Body of pancreas (tissue), 4 donors: ENCODE measurements around the gene IKBIP. TPM values are rescaled to one million over a fixed set of nuclear protein-coding genes. Genes with fewer than 3 reads are reported as not detected.

Source experiments
- ATAC-seq: fragments of 150-250 bp; one replicate; pipeline ENCODE4 v1.9.1; 2016
- DNase-seq, 4 donors: peaks; one replicate each; pipeline ENCODE4 v3.0.0-alpha.2; 2019
- H3K27ac ChIP-seq, 4 donors: fragments of 200-600 bp; sonication (generic); 1 replicate in 3 of 4; 2 replicates in 1 of 4; pipeline versions ENCODE4 v1.5.1 to v1.6.1; 2016 to 2019; ENCODE audit warnings: mild to moderate bottlenecking in 1 of 4, mixed read lengths in 1 of 4, moderate library complexity in 1 of 4
- H3K27me3 ChIP-seq, 2 donors: fragments of 200-600 bp; sonication (generic); one replicate each; pipeline ENCODE4 v1.6.0; 2016; ENCODE audit warnings: mild to moderate bottlenecking in 1 of 2
- H3K36me3 ChIP-seq, 2 donors: fragments of 200-600 bp; sonication (generic); replicated peaks in 1 of 2; 2 replicates each; pipeline ENCODE4 v1.5.1; 2016; ENCODE audit warnings: low read depth in 2 of 2; ENCODE audit not compliant: insufficient read depth in 1 of 2
- H3K4me1 ChIP-seq: fragments of 200-600 bp; sonication (generic); one replicate; pipeline ENCODE4 v1.6.0; 2016
- H3K4me3 ChIP-seq, 2 donors: fragments of 200-600 bp; sonication (generic); 1 replicate in 1 of 2; 2 replicates in 1 of 2; pipeline ENCODE4 v1.5.1; 2016 to 2019
- H3K9me3 ChIP-seq, 3 donors: fragments of 200-600 bp; sonication (generic); 1 replicate in 2 of 3; 2 replicates in 1 of 3; pipeline ENCODE4 v1.5.1; 2016
- POLR2A ChIP-seq, 3 donors: fragments of 450-650 bp; IDR thresholded peaks; one replicate each; pipeline ENCODE4 v1.6.1; 2016; ENCODE audit warnings: antibody characterized with exemption in 3 of 3, mild to moderate bottlenecking in 2 of 3
- WGBS, 2 donors: methylation state at CpG; one replicate each; pipeline ENCODE4 v1.1.5; 2017; 5-methylcytosine and 5-hydroxymethylcytosine counted together
- intact Hi-C: fragments of 100-400 bp; cut with DNase I; formaldehyde crosslinking; loops from one replicate; pipeline ENCODE4 v1.15.1; 2023
- total RNA-seq, 2 donors: library from RNA; depleted of rRNA; stranded (reverse); fragments of >200 nt; gene quantifications; one replicate each; pipeline ENCODE4 v1.1.0, GENCODE V29; 2016
- TF ChIP-seq, protein P1 (sequence below), 7 experiments: fragments of 450-650 bp in 4 of 7; fragments of 200-600 bp in 3 of 7; sonication (generic) in 3 of 7; IDR thresholded peaks; one replicate each; pipeline ENCODE4 v1.5.1; 2016 to 2019; ENCODE audit warnings: antibody characterized with exemption in 7 of 7

The IKBIP gene
- total RNA-seq, 2 donors from 2014 or later, result 2.3 to 6.2 TPM

DNA sequence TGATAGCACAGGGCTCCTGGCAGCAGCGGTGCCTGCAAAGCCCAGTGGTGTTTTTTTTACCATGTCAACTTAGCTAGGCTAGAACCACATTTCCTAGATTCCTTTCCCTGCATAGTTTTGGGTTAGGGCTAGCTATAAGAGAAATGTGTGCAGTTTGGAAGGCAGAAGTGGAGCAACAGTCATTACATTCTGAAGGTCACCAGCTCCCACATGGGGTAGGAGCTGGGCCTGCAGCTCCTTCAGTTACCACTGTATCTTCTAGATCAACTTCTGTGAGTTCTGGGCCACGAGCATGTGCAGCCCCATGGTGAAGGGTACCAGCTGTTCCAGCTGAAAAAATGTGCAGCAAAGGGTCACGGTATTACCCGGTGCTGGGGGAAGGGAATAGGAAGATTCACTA lies 53.4 kb downstream of the IKBIP start:
- peaks cover 10% of the 10 kb centered on the region for H3K4me1 ChIP-seq
- DNase-seq (no peak), ATAC-seq (no peak)
- no peaks in the 10 kb centered on the region for H3K36me3 ChIP-seq
- H3K27me3 ChIP-seq, result no peaks in the 10 kb centered on the region
- no peak overlapping the region for H3K4me3 ChIP-seq
- no peaks in the 10 kb centered on the region for H3K9me3 ChIP-seq
- TF ChIP-seq, protein P1, sequence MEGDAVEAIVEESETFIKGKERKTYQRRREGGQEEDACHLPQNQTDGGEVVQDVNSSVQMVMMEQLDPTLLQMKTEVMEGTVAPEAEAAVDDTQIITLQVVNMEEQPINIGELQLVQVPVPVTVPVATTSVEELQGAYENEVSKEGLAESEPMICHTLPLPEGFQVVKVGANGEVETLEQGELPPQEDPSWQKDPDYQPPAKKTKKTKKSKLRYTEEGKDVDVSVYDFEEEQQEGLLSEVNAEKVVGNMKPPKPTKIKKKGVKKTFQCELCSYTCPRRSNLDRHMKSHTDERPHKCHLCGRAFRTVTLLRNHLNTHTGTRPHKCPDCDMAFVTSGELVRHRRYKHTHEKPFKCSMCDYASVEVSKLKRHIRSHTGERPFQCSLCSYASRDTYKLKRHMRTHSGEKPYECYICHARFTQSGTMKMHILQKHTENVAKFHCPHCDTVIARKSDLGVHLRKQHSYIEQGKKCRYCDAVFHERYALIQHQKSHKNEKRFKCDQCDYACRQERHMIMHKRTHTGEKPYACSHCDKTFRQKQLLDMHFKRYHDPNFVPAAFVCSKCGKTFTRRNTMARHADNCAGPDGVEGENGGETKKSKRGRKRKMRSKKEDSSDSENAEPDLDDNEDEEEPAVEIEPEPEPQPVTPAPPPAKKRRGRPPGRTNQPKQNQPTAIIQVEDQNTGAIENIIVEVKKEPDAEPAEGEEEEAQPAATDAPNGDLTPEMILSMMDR (IDR thresholded peaks at IDR 0.05), result no peak
- no peak for TF ChIP-seq POLR2A (IDR thresholded peaks at IDR 0.05)
- intact Hi-C loops, result no loop called here
- WGBS, 2 donors, result 80 to 83% methylated on average over 3 to 4 of the region's 4 CpGs
- H3K27ac ChIP-seq, result no peak overlapping the region

DNA sequence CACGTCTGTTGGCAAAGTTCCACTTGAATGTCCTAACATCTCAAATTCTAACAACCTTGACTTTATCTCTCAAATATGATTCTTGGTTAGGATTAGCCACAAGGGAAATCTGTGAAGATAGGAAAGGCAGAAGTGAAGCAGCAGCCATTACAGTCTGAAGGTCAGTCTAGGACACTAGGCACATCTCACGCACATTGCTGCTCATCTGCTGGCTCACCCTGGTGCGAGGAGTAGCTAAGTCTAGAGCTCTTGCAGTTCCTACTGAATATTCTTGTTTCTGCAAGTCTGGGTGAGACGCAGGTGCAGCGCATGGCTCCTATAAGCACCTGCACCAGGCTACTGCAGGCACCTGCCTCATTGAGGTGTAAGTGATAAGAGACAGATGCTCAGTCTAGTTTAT lies 57.5 kb downstream of the IKBIP start:
- DNase-seq (no peak), ATAC-seq (no peak)
- H3K4me1 ChIP-seq, result no peaks in the 10 kb centered on the region
- H3K4me3 ChIP-seq, result no peak overlapping the region
- 64 to 71% methylated on average over 5 of the region's 5 CpGs for WGBS, 2 donors
- intact Hi-C loops, result loop anchor here (10.0 kb wide), 1 partner anchor 58 kb away; the partner anchor contains the start of genes APAF1 and IKBIP
- H3K27me3 ChIP-seq, result no peaks in the 10 kb centered on the region
- no peak for TF ChIP-seq POLR2A (IDR thresholded peaks at IDR 0.05)
- TF ChIP-seq, protein P1 (IDR thresholded peaks at IDR 0.05), result no peak
- H3K9me3 ChIP-seq, result no peaks in the 10 kb centered on the region
- H3K36me3 ChIP-seq, result no peaks in the 10 kb centered on the region
- H3K27ac ChIP-seq, result no peak overlapping the region

DNA sequence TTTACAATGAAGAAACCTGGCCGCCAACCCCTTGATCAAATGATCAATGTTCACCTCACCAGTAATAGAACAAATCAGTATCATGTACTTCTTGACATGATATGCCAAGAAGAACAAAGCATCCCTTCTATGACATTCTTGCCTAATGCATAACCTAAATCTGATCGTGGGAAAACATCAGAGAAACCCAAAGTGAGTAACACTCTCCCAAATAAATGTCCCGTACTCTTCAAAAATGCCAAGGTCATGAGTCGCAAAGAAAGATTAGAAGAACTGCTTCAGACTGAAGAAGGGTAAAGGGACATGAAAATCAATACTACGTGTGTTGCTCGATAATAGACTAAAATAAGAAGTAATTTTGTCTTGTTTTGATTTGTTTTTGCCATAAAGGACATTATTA lies 62.5 kb downstream of the IKBIP start:
- WGBS, 2 donors, result 28 to 32% methylated on average over 6 of the region's 6 CpGs
- Histone ChIP-seq H3K27ac (no peak overlapping the region), H3K9me3 (no peaks in the 10 kb centered on the region), H3K4me3 (no peak overlapping the region), H3K36me3 (no peaks in the 10 kb centered on the region), H3K27me3 (no peaks in the 10 kb centered on the region), H3K4me1 (no peaks in the 10 kb centered on the region)
- intact Hi-C loops, result loop anchor here (10.0 kb wide), 1 partner anchor 63 kb away; the partner anchor contains the start of genes APAF1 and IKBIP
- no peak for TF ChIP-seq POLR2A (IDR thresholded peaks at IDR 0.05)
- TF ChIP-seq, protein P1 (IDR thresholded peaks at IDR 0.05), result no peak
- ATAC-seq (no peak), DNase-seq (no peak)

DNA sequence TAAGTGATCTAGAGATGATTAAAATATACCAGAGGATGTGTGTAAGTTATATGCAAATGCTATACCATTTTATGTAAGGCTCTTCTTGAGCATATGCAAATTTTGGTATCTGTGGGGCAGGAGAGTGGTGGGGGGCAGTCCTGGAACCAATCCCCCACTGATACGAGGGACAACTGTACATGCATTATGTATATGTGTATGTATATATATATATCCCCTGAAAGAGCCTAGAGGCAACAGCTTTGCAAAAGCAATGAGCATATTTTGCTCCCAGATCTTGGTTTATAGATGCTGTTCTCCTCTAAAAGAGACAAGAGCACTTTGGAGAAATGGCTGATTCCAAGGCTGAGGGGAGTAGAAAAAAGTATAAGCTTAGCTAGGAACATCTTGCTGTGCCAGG lies 63.5 kb downstream of the IKBIP start:
- 71 to 82% methylated on average over 1 of the region's 1 CpG for WGBS, 2 donors

More for the DNA sequence above, 63.5 kb downstream of the IKBIP start:
- no peak for ATAC-seq
- H3K4me3 ChIP-seq, result no peak overlapping the region
- H3K27me3 ChIP-seq, result no peaks in the 10 kb centered on the region
- H3K9me3 ChIP-seq, result no peaks in the 10 kb centered on the region
- no peaks in the 10 kb centered on the region for H3K4me1 ChIP-seq
- H3K27ac ChIP-seq, result no peak overlapping the region
- TF ChIP-seq, protein P1 (IDR thresholded peaks at IDR 0.05), result no peak
- no peak for TF ChIP-seq POLR2A (IDR thresholded peaks at IDR 0.05)
- no peaks in the 10 kb centered on the region for H3K36me3 ChIP-seq
- DNase-seq, result no peak
- intact Hi-C loops, result loop anchor here (10.0 kb wide), 1 partner anchor 64 kb away; the partner anchor contains the start of genes APAF1 and IKBIP
